Mucosa of descending colon (tissue), 3 donors: ENCODE measurements around the gene KTN1. TPM values are rescaled to one million over a fixed set of nuclear protein-coding genes. Genes with fewer than 3 reads are reported as not detected.

Source experiments
- ATAC-seq: fragments of 200-7000 bp; cut with Tn5 transposase; one replicate; pipeline ENCODE4 v1.9.1; 2020; ENCODE audit warnings: mild to moderate bottlenecking, moderate library complexity
- DNase-seq, 3 donors: peaks; one replicate each; pipeline ENCODE4 v3.0.0-alpha.2; 2020
- H3K36me3 ChIP-seq: fragments of 200-600 bp; one replicate; pipeline ENCODE4 v1.8.0; 2021; ENCODE audit warnings: low read depth, mild to moderate bottlenecking
- H3K4me1 ChIP-seq: fragments of 200-600 bp; one replicate; pipeline ENCODE4 v1.8.0; 2021; ENCODE audit warnings: low read depth, mild to moderate bottlenecking
- H3K4me3 ChIP-seq: fragments of 200-600 bp; one replicate; pipeline ENCODE4 v1.8.0; 2021; ENCODE audit warnings: mild to moderate bottlenecking
- H3K9me3 ChIP-seq: fragments of 200-600 bp; one replicate; pipeline ENCODE4 v1.8.0; 2021; ENCODE audit warnings: mild to moderate bottlenecking
- CTCF ChIP-seq: fragments of 200-600 bp; IDR thresholded peaks from one replicate; pipeline ENCODE4 v1.8.0; 2022; ENCODE audit warnings: antibody characterized with exemption, mild to moderate bottlenecking
- intact Hi-C, 2 donors: fragments of 100-400 bp; cut with DNase I in 1 of 2; cut with micrococcal nuclease in 1 of 2; formaldehyde crosslinking; loops; one replicate each; pipeline versions ENCODE4 v1.11.0 to v1.11.1; 2022; cut with DNase I, micrococcal nuclease
- total RNA-seq, 3 donors: library from RNA; stranded (reverse); fragmentation: NEBNext Ultra II Directional in 2 of 3; extraction: Animal tissue kit (Norgen Biotek cat#: 25700) in 2 of 3; gene quantifications; one replicate each; pipeline versions ENCODE4 v1.2.1 to v1.2.4, GENCODE V29; 2021 to 2023
- donor health status: DM: no; HTN: no; CAD: no; lungs with moderate emphysema.
- donor health status: DM: no; HTN: no; CAD: no.
- donor health status: DM: no; HTN: yes; CAD: no.

KTN1 gene
- total RNA-seq, 3 donors from 2014 or later: 181 to 299 (median 251) TPM

- Histone ChIP-seq H3K4me1 (peaks cover 8% of the 10 kb centered on the region), H3K9me3 (no peaks in the 10 kb centered on the region), H3K36me3 (no peaks in the 10 kb centered on the region), H3K4me3 (no peak overlapping the region)
- ATAC-seq: no peak
- no peak for TF ChIP-seq CTCF
- intact Hi-C loops: no loop called here
- no peak for DNase-seq
Observed at GRCh38 chr14:55693904-55694303, 113.9 kb downstream of the KTN1 start.

- intact Hi-C loops: no loop called here
- ATAC-seq: peak; percentile 80
- Histone ChIP-seq H3K36me3 (no peaks in the 10 kb centered on the region), H3K4me3 (no peak overlapping the region), H3K4me1 (peaks cover 8% of the 10 kb centered on the region), H3K9me3 (no peaks in the 10 kb centered on the region)
- peak in 2 of 3 donors; percentile 34 to 57 for DNase-seq
- no peak for TF ChIP-seq CTCF
Observed at GRCh38 chr14:55697414-55697861, 117.4 kb downstream of the KTN1 start.

- DNase-seq: peak in 2 of 3 donors; percentile 47 to 61
- H3K4me1 ChIP-seq: peaks cover 8% of the 10 kb centered on the region
- intact Hi-C loops: no loop called here
- ATAC-seq: peak; percentile 84
- TF ChIP-seq CTCF: no peak
- H3K9me3 ChIP-seq: no peaks in the 10 kb centered on the region
- H3K36me3 ChIP-seq: no peaks in the 10 kb centered on the region
- no peak overlapping the region for H3K4me3 ChIP-seq
Observed at GRCh38 chr14:55698051-55698450, 118.0 kb downstream of the KTN1 start.

GRCh38 chr14:55699131-55700057, 119.4 kb downstream of the KTN1 start:
- no peaks in the 10 kb centered on the region for H3K9me3 ChIP-seq
- intact Hi-C loops: loop anchor here in 1 of 2 donors (10.0 kb wide), 1 partner anchor 635 kb away; no protein-coding TSS in a partner anchor
- no peak for TF ChIP-seq CTCF
- no peaks in the 10 kb centered on the region for H3K36me3 ChIP-seq
- no peak overlapping the region for H3K4me3 ChIP-seq
- peaks cover 8% of the 10 kb centered on the region for H3K4me1 ChIP-seq
- ATAC-seq (peak; percentile 22), DNase-seq (peak in 1 of 3 donors; percentile 30)

- intact Hi-C loops: loop anchor here in 1 of 2 donors (10.0 kb wide), 1 partner anchor 633 kb away; no protein-coding TSS in a partner anchor
- Histone ChIP-seq H3K4me3 (no peak overlapping the region), H3K4me1 (peaks cover 4% of the 10 kb centered on the region), H3K36me3 (no peaks in the 10 kb centered on the region), H3K9me3 (no peaks in the 10 kb centered on the region)
- ATAC-seq (no peak), DNase-seq (no peak)
- no peak for TF ChIP-seq CTCF
Observed at GRCh38 chr14:55701638-55702037, 121.6 kb downstream of the KTN1 start.
